ENCODE results near the gene DENND6B.

Gene DENND6B

GRCh38 chr22:50300620-50301257 is 26.1 kb downstream of the DENND6B start:
- Histone ChIP-seq H3K4me1 (ENCODE audit: low read length) (peaks cover 40% of the 10 kb centered on the region), H3K9ac (ENCODE audit: low read length) (no peak overlapping the region), H2AFZ (ENCODE audit: low read depth, low read length) (no peak overlapping the region), H3K27ac (ENCODE audit: low read length) (no peak overlapping the region), H3K36me3 (replicated peaks; ENCODE audit: low read depth, low read length) (no peaks in the 10 kb centered on the region), H3K79me2 (ENCODE audit: low read length) (peaks cover 85% of the 10 kb centered on the region), H3K4me2 (ENCODE audit: low read length) (no peak overlapping the region), H3K27me3 (ENCODE audit: low read depth, low read length) (no peaks in the 10 kb centered on the region), H3K4me3 (ENCODE audit: low read length) (no peak overlapping the region), H4K20me1 (ENCODE audit: insufficient read depth, low read length) (peaks cover 56% of the 10 kb centered on the region), H3K9me3 (ENCODE audit: insufficient read depth, low read length) (no peaks in the 10 kb centered on the region)
- no peak for TF ChIP-seq CTCF (IDR thresholded peaks at IDR 0.05; ENCODE audit: low read depth, low read length)
- TF ChIP-seq EZH2phosphoT487 (IDR thresholded peaks at IDR 0.05; ENCODE audit: low read depth) = no peak

DNA sequence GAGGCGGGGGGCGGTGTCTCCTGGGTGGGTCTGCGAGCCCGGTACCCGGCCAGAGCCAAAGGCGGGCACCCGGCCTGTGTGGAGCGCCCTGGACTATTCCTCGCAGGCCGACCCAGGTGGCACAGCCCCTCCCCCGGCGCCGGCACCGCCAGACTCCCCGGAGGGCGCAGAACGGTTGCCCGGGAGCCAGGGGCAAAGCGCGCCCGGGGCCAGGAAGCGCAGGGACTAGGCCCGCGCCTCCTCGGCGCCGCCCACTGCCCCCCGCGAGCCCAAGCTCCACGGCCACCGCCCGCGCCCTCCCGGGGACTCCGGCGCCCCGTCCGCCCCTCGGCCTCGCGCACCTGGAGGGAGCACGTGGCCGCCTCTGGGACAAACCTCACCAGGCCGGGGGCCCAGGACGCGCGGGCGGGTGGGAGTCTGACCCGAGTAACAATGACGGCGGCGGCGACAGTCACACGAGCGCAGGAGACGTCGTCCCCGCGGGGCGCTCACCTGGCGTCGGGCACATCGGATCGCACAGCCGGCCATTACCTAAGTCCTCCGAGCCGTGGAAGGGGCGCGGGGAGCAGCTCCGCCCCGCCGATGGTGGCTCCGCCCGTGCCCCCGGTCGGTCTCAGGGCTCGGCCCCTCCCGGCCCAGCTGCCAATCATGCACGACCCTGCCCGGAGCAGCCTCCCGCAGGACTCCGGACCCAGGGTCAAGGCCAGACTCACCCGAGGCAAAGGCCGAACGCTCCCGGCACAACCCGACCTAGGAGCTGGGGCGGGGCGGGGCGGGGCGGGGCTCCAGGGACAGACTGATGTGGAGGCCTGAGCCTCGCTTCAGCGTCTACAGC is 26.8 kb downstream of the DENND6B start:
- no peak overlapping the region for H3K4me2 ChIP-seq (ENCODE audit: low read length)
- H3K4me1 ChIP-seq (ENCODE audit: low read length) = peaks cover 33% of the 10 kb centered on the region
- H3K4me3 ChIP-seq (ENCODE audit: low read length) = no peak overlapping the region

DNA sequence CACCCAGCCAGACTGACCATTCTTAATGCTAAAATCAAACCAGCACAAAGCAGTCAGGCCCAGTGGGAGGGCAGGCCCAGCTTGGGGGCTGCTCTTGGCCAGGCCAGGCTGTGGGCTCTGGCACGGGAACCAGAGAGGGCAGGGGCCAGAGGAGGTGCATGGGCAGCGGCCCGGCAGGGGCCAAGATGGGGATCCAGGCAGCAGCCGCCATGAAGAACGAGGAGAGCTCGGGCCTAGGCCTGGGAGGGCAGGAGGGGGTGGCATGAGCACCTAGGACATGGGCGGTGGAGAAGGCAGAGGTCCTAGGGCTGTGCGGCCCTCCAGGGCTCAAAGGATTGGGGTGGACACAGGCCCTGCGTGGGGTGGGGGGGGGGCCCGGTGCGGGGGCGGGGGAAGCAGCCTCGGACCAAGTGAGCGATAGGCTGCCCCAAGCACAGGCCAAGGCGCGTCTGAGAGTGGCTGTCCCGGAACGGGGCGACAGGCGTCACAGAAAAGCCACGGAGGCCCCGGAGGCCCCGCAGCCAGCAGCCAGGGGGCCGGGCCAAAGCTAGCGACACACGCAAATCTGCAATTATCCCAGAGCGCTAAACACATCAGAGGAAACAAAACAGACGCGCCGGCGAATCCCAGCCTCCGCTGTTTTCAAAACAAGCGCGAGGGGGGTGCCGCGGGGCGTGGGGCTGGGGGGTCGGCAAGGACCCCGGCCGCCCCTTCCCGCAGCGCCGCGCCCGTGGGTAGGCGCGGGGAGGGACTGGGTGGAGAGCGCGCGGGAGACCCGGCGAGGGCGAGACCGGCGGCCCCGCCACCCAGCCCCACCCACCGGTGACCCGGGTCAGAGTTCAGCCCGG is 27.7 kb downstream of the DENND6B start:
- Histone ChIP-seq H3K36me3 (replicated peaks; ENCODE audit: low read depth, low read length) (no peaks in the 10 kb centered on the region), H3K27me3 (ENCODE audit: low read depth, low read length) (no peaks in the 10 kb centered on the region), H3K27ac (ENCODE audit: low read length) (no peak overlapping the region), H3K79me2 (ENCODE audit: low read length) (peaks cover 85% of the 10 kb centered on the region), H2AFZ (ENCODE audit: low read depth, low read length) (no peak overlapping the region), H4K20me1 (ENCODE audit: insufficient read depth, low read length) (peaks cover 68% of the 10 kb centered on the region), H3K9ac (ENCODE audit: low read length) (no peak overlapping the region), H3K4me1 (ENCODE audit: low read length) (peaks cover 32% of the 10 kb centered on the region), H3K9me3 (ENCODE audit: insufficient read depth, low read length) (no peaks in the 10 kb centered on the region), H3K4me3 (ENCODE audit: low read length) (no peak overlapping the region), H3K4me2 (ENCODE audit: low read length) (no peak overlapping the region)
- TF ChIP-seq CTCF (IDR thresholded peaks at IDR 0.05; ENCODE audit: low read depth, low read length) (no peak), EZH2phosphoT487 (IDR thresholded peaks at IDR 0.05; ENCODE audit: low read depth) (no peak)

More for the DNA sequence above, 26.8 kb downstream of the DENND6B start:
- TF ChIP-seq EZH2phosphoT487 (IDR thresholded peaks at IDR 0.05; ENCODE audit: low read depth) (no peak), CTCF (IDR thresholded peaks at IDR 0.05; ENCODE audit: low read depth, low read length) (no peak)
- H4K20me1 ChIP-seq (ENCODE audit: insufficient read depth, low read length) = peaks cover 61% of the 10 kb centered on the region
- no peak overlapping the region for H3K27ac ChIP-seq (ENCODE audit: low read length)
- H3K79me2 ChIP-seq (ENCODE audit: low read length) = peaks cover 83% of the 10 kb centered on the region
- H3K27me3 ChIP-seq (ENCODE audit: low read depth, low read length) = no peaks in the 10 kb centered on the region
- no peak overlapping the region for H2AFZ ChIP-seq (ENCODE audit: low read depth, low read length)
- H3K9me3 ChIP-seq (ENCODE audit: insufficient read depth, low read length) = no peaks in the 10 kb centered on the region
- no peak overlapping the region for H3K9ac ChIP-seq (ENCODE audit: low read length)
- H3K36me3 ChIP-seq (replicated peaks; ENCODE audit: low read depth, low read length) = no peaks in the 10 kb centered on the region

DNA sequence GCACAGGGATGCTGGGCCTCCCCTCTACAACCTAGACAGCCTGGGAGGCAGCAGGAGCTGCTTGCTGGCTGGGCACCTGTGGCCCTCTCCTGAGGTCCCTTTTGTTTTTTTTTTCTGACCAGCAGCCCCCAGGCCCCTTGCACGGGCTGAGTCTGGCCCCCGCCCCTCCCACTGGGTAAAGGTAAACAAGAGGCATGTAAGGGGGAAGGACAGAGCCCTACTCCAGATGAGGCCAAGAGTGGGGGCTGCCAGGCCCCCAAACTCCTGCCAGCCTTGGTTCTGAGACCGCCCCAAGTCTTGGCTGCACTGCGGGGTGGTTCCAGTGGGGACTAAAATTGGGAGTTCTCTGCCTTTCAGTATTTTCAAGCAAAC is 28.6 kb downstream of the DENND6B start:
- no peak for TF ChIP-seq CTCF (IDR thresholded peaks at IDR 0.05; ENCODE audit: low read depth, low read length)
- TF ChIP-seq EZH2phosphoT487 (IDR thresholded peaks at IDR 0.05; ENCODE audit: low read depth) = no peak
- no peak overlapping the region for H3K4me2 ChIP-seq (ENCODE audit: low read length)
- H3K27me3 ChIP-seq (ENCODE audit: low read depth, low read length) = no peaks in the 10 kb centered on the region
- no peak overlapping the region for H3K27ac ChIP-seq (ENCODE audit: low read length)
- peaks cover 32% of the 10 kb centered on the region for H3K4me1 ChIP-seq (ENCODE audit: low read length)
- no peak overlapping the region for H3K4me3 ChIP-seq (ENCODE audit: low read length)
- H3K36me3 ChIP-seq (replicated peaks; ENCODE audit: low read depth, low read length) = no peaks in the 10 kb centered on the region
- H3K9ac ChIP-seq (ENCODE audit: low read length) = no peak overlapping the region
- H3K9me3 ChIP-seq (ENCODE audit: insufficient read depth, low read length) = no peaks in the 10 kb centered on the region
- no peak overlapping the region for H2AFZ ChIP-seq (ENCODE audit: low read depth, low read length)
- H4K20me1 ChIP-seq (ENCODE audit: insufficient read depth, low read length) = peaks cover 71% of the 10 kb centered on the region
- H3K79me2 ChIP-seq (ENCODE audit: low read length) = peaks cover 85% of the 10 kb centered on the region
